Kidney capillary endothelial cell (primary cell): ENCODE measurements around the gene ABCA9.
"Not testable (repeated sequence)": the region's sequence is repeated elsewhere in the genome, so short reads cannot be mapped to it uniquely, and the experiment has no call there.

Experiments
- DNase-seq: peaks from one replicate; pipeline ENCODE4 v3.0.0-alpha.2; 2018; ENCODE audit warnings: low spot score

The ABCA9 gene

GRCh38 chr17:69042308-69042707 lies 18.4 kb downstream of the ABCA9 start:
- no peak for DNase-seq

GRCh38 chr17:69031839-69032238 lies 28.9 kb downstream of the ABCA9 start:
- no peak for DNase-seq

DNA sequence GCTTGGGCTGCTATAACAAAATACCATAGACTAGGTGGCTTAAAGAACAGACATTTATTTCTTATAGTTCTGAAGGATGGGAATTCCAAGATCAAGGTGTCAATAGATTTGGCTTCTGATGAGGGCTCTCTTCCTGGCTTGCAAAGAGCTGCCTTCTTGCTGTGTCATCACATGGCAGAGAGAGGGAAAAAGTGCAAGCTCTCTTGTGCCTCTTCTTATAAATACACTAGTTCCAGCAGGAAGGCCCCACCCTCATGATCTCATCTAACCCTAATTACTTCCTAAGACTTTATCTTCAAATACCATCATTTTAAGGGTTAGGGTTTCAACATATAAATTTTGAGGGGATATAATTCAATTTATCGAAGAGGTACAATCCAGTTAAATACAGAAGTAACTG lies 30.6 kb downstream of the ABCA9 start:
- no peak for DNase-seq

GRCh38 chr17:69018687-69019086 lies 42.0 kb downstream of the ABCA9 start:
- DNase-seq: no peak

DNA sequence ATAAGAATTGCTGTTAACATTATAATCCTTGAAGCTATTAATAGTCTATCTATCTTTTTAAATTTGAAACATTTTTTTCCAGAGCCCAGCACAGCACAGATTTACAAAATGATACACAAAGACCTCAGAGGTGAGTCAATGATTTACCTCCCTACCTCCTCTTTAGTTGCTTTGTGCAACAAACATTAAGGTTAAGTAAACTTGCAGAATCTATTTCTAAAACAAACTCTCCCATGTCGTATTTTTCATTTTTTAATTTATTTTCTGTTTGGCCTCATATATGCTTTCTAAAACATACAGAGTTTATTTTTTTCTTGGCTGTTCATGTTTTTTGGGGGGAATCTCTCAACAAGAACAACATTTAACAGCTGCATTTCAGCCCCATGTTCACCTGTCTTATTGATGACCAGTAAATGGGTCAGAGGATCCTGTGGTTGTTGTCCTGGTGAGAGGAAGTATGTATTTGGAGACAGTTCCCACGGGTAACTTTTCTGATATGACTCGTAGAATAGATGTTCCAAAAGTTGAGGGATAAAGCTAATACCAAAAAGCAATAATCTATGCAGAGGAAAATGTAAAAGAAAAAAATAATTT lies 42.6 kb downstream of the ABCA9 start:
- DNase-seq: no peak

DNA sequence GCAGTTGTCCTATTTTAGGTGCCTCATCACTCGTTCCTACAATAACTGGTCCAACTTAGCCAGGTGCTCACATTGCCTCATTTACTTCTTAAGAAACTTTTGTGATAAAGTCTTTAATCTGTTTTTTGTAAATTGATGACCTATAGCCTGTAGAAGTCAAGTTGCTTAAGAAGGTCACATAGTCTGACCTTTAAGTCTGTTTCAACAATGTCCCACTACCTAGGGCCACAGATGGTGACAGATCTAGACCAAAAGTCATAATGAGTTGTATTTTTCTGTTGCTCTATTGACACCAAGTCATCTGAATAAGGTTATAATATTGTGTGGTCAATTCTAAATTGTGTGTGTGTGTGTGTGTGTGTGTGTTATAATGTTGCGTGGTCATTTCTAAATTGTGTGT lies 45.1 kb downstream of the ABCA9 start:
- DNase-seq: no peak

DNA sequence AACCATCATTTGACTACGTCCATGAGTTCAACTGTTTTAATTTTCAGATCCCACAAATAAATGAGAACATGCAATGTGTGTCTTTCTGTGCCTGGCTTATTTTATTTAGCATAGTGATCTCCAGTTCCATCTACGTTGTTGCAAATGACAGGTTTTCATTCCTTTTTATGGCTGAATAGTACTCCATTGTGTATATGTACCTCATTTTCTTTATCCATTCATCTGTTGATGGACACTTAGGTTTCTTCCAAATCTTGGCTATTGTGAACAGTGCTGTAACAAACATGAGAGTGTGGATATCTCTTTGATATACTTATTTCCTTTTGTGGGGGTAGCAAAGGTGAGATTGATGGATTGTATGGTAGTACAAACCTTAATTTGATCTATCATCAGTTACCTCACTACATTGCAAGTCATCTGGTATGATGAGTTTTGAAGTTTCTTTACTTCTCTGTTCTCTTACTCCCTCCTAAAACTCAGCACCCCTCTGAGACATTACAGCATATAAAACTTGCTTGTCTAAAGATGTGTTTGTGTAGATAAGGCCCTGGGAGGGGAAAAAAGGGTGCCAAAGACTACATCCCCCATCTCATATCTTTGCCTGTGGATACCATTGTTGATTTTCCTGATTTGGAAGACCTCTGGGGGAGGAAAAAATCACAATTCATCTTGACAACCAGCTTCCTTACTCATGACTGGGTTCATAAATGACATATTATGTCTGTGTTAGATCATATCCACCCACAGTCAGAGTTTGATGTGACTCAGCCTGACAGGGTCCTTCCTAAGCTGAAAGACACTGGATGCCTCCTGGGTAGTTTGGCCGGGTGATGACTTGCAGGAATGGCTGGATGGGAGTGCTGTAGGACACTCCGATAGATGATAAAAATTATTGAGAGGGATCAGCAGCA lies 47.6 kb downstream of the ABCA9 start:
- DNase-seq: peak; percentile 82

DNA sequence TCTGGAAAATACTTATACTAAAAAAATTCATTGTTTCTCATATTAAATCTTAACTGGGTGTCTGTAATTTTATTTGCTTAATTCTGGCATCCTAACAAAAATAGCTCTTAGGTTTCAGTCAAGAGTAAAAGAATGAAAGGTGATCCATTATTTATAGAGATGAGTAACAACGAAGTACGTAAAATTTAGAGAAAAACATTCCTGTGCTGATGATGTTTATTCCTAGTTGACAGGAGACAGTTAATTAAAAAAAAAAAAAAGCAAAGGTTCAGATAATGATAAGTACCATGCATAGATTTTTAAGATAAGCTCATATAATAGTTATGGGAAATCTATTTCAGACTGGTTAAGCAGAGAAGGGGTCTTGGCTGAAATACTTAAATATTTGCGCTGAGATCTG lies 50.8 kb downstream of the ABCA9 start:
- no peak for DNase-seq

DNA sequence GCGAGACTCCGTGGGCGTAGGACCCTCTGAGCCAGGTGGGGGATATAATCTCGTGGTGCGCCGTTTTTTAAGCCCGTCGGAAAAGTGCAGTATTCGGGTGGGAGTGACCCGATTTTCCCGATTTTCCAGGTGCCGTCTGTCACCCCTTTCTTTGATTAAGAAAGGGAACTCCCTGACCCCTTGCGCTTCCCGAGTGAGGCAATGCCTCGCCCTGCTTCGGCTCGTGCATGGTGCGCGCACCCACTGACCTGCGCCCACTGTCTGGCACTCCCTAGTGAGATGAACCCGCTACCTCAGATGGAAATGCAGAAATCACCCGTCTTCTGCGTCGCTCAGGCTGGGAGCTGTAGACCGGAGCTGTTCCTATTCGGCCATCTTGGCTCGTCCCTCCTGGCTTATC lies 56.0 kb downstream of the ABCA9 start:
- not testable (repeated sequence) for DNase-seq

GRCh38 chr17:68999743-69000142 lies 61.0 kb downstream of the ABCA9 start:
- DNase-seq: not testable (repeated sequence)

- DNase-seq: peak; percentile 10
Measured at GRCh38 chr17:68993112-68993511, 67.6 kb downstream of the ABCA9 start.

- DNase-seq: no peak
Measured at GRCh38 chr17:68987966-68988365, 72.8 kb downstream of the ABCA9 start.

GRCh38 chr17:68981288-68981687 lies 79.4 kb downstream of the ABCA9 start:
- DNase-seq: peak; percentile 72

- DNase-seq: no peak
Measured at GRCh38 chr17:68973098-68973846, 87.5 kb downstream of the ABCA9 start.

DNA sequence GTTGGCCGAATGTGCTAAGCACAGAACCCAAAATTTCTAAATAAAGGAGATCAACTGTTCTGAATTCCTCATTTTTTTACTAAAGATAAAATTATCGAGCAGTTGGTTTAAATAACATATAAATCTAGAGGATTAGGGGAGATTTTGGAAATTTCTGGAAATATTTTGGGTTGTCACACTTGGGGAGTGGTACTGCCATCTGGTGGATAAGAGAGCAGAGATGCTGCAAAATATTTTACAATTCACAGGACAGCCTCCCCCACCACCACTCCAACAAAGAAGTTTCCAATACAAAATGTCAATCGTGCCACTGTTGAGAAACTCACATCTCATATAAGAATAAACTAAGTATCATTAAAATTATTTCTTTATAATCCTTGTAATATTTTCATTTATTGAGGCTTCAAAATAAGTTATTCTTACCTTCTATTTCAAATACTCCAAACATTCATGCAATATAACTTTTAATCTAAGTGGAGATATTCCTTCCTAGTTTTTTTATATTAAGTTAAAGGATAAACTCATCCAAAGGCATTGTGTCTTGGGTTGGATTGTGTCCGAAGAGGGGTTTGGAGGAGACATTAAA lies 88.5 kb downstream of the ABCA9 start:
- peak; percentile 33 for DNase-seq

DNA sequence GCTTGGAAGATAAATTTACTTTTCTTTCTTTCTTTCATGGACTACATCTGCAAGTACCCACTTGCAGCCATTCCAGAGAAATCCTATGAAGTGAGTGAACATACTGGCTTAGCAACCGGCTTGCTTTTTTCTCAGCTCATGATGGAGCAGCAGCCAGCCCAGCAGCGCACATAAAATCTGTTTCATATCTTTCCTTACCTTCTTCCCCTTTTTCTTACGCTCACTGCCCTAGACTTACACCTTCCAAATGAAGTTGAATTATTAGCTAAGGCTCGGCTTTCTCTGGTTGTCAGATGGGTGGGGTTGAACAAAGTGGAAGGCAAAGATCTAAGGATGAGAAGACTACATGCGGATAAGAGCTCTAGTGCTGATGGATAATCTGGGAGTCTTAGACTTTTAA lies 91.6 kb downstream of the ABCA9 start:
- no peak for DNase-seq

- DNase-seq: no peak
Measured at GRCh38 chr17:68963958-68964357, 96.8 kb downstream of the ABCA9 start.

GRCh38 chr17:68961214-68961882 lies 99.4 kb downstream of the ABCA9 start:
- DNase-seq: no peak

GRCh38 chr17:68959117-68959516 lies 101.6 kb downstream of the ABCA9 start:
- not testable (repeated sequence) for DNase-seq

DNA sequence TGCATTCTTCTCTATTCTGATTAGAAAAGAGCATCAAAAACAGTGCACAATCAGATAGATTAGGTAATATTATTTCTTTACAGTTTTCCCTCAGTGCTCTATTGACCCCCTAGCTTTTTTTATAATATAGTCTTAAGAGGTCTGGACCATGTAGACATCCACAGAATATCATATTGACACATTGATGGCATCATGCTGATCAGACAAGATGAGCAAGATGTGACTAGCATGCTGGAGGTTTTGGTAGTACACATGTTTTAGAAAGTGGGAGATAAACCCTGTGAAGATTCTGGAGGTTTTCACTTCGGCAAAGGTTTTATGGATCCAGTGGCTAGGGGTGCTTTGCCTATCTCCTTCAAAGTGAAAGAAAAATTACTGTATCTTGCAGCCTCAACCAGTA lies 102.8 kb downstream of the ABCA9 start:
- DNase-seq: no peak

DNA sequence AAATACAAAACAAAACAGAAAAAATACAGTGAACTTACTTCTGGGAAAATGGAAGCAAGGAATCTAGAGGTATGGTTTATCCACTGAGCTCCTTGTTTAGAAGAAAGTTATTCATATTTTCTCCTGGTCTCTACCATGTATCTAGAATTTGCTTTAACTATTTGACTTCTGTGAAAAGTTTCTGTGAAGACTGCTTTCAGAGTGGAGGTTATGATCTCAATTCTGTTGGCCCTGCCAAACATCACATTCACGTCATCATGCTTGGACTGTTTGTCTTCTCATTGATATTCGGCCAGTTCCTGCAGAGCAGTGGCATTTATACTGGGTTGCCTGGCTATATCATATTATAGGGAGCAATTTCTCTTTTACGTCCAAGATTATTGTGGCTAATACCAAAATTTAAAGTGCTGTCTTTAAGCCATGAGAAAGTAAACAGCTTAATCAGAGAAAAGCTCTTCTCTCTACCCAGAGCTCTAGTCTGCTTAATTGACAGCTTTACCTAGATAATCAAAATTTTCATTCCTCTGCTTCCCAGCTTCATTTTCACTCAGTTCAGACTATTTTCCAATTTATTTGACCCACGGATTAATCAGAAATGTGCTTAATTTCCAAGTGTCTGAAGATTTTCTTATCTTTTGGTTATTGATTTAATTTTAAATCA lies 105.4 kb downstream of the ABCA9 start, which contains the start of gene ABCA8:
ABCA8 (minus strand) TSS at position 212 of the 661 bp plus-strand sequence. CDS start 13,358 bp downstream, outside the sequence.
- no peak for DNase-seq
